Measurements from ENCODE around the gene IFIT2.
"Not testable (repeated sequence)": the region's sequence is repeated elsewhere in the genome, so short reads cannot be mapped to it uniquely, and the experiment has no call there.

IFIT2 gene

DNA sequence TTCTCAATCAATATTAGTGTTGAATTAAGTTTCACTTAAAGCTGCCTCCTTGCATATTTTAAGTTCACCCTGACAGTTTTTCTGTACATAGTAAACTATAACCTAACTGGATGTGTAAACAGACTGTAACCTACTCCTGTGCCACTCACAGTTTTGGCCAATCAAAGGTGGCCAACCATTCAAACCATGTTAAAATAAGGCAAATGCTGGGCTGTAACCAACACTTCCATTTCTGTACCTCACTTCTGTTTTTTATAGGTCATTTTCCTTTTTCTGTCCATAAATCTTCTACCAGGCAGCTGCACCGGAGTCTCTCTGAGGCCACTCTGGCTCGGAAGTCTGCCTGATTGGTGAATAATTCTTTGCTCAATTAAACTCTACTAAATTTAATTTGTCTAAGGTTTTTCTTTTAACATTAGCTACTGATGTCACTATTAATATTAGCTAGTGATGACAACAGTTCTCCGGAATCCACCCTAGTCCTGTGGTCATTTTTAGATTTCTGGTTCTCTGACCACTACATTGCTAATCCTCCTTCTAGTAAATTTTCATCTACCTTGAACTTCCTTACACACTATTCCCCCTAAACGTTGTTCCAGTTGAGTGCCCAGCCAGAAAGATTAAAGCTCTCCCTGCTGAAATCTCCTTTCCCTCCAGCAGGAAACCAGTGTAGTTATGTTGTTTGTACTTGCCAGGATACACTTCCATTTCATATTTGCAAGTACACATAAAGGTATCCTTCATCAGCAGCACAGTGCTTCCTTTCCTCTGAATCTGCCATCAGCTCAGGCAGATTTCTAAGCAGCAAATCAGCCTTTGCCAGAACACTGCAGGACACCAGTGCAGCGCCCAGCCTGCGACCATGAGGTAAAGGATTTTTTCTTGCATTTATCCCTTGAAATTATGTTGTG lies 18.6 kb upstream of the IFIT2 start:
- ChIA-PET POLR2A (no interaction called here), CTCF (interaction anchor here (0.7 to 3.3 kb wide), 5 partner anchors 10 to 134 kb away, joined by 3 to 11 read pairs (median 3); no protein-coding TSS in a partner anchor)
- no peak for DNase-seq (ENCODE audit: extremely low spot score)
- TF ChIP-seq, protein P1, sequence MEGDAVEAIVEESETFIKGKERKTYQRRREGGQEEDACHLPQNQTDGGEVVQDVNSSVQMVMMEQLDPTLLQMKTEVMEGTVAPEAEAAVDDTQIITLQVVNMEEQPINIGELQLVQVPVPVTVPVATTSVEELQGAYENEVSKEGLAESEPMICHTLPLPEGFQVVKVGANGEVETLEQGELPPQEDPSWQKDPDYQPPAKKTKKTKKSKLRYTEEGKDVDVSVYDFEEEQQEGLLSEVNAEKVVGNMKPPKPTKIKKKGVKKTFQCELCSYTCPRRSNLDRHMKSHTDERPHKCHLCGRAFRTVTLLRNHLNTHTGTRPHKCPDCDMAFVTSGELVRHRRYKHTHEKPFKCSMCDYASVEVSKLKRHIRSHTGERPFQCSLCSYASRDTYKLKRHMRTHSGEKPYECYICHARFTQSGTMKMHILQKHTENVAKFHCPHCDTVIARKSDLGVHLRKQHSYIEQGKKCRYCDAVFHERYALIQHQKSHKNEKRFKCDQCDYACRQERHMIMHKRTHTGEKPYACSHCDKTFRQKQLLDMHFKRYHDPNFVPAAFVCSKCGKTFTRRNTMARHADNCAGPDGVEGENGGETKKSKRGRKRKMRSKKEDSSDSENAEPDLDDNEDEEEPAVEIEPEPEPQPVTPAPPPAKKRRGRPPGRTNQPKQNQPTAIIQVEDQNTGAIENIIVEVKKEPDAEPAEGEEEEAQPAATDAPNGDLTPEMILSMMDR (IDR thresholded peaks at IDR 0.05; ENCODE audit: control extremely low read depth, extremely low read depth, low read depth, missing control alignments), result no peak

DNA sequence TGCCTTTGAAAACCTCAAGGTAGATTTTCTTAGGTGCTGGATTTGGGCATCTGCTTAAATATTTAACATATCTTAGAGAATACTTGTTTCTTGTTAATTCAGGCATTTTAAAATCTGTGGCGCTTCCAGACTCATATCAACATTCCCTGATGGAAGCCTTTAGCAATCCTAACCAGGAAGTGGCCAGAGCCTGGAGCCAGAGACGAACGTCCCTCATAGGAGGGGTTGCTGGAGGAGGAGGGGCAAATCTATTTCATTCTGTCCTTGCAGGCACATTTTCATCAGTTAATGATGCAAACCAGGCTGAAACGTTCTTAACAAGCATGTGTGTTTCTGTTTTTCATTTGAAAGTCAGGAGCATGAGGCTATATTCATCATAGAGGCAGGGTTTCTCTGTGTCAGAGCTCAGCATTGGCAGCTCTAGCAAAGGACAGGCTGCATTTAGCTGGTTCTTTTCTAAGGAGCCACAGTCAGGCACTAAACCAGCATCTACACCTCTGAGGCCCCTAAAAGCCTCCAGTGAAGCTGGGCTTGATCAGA lies 17.8 kb upstream of the IFIT2 start:
- POLR2A ChIA-PET, result no interaction called here
- DNase-seq (ENCODE audit: extremely low spot score), result no peak
- CTCF ChIA-PET, result interaction anchor here (1.2 to 3.3 kb wide), 4 partner anchors 11 to 133 kb away, joined by 3 to 11 read pairs (median 6); no protein-coding TSS in a partner anchor
- TF ChIP-seq, protein P1 (IDR thresholded peaks at IDR 0.05; ENCODE audit: control extremely low read depth, extremely low read depth, low read depth, missing control alignments), result no peak

DNA sequence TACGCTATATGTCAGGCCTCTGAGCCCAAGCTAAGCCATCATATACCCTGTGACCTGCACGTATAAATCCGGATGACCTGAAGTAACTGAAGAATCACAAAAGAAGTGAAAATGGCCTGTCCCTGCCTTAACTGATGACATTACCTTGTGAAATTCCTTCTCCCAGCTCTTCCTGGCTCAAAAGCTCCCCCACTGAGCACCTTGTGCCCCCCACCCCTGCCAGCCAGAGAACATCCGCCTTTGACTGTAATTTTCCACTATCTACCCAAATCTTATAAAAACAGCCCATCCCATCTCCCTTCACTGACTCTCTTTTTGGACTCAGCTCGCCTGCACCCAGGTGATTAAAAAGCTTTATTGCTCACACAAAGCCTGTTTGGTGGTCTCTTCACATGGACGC lies 17.1 kb upstream of the IFIT2 start:
- DNase-seq (ENCODE audit: extremely low spot score); POLR2A ChIA-PET: not testable (repeated sequence)
- CTCF ChIA-PET, result interaction anchor here (1.2 to 3.3 kb wide), 3 partner anchors 12 to 133 kb away, joined by 3 to 11 read pairs (median 3); no protein-coding TSS in a partner anchor

DNA sequence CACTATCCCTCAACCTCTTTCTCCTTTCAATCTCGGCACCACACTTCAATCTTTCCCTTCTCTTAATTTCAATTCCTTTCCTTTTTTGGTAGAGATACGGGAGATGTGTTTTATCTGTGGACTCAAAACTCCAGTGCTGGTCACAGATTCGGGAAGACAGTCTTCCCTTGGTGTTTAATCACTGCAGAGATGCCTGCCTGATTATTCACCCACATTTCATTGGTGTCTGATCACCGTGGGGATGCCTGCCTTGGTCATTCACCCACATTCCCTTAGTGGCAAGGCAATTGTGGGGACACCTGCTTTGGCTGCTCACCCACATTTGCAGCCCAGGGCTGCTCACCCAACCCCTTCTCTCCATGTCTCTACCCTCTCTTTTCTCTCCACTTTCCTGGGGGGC lies 16.5 kb upstream of the IFIT2 start:
- DNase-seq (ENCODE audit: extremely low spot score); POLR2A ChIA-PET: not testable (repeated sequence)
- CTCF ChIA-PET, result interaction anchor here (1.7 to 3.3 kb wide), 2 partner anchors 12 to 132 kb away, joined by 3 to 11 read pairs; no protein-coding TSS in a partner anchor

DNA sequence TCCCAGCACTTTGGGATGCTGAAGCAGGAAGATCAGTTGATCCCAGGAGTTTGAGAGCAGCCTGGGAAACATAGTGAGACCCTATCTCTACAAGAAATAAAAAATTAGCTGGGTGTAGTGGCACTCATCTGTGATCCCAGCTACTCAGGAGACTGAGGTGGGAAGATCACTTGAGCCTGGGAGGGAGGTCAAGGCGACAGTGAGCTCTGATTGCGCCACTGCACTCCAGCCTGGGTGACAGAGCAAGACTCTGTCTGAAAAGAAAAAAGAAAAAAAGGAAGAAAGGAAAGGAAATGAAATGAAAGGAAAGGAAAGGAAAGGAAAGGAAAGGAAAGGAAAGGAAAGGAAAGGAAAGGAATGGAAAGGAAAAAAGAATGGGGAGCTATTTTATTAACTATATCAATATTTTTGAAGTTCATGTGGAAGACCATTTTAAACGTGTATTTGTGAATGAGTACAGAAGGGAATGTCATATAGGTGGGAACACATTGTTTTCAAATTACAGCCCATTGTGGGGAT lies 7.1 kb upstream of the IFIT2 start:
- ChIA-PET POLR2A (interaction anchor here (0.6 kb wide), 1 partner anchor 1348 kb away, joined by 3 read pairs; no protein-coding TSS in a partner anchor), CTCF (interaction anchor here (1.4 kb wide), 1 partner anchor 10 kb away, joined by 4 read pairs; no protein-coding TSS in a partner anchor)
- TF ChIP-seq, protein P1 (IDR thresholded peaks at IDR 0.05; ENCODE audit: control extremely low read depth, extremely low read depth, low read depth, missing control alignments), result no peak

DNA sequence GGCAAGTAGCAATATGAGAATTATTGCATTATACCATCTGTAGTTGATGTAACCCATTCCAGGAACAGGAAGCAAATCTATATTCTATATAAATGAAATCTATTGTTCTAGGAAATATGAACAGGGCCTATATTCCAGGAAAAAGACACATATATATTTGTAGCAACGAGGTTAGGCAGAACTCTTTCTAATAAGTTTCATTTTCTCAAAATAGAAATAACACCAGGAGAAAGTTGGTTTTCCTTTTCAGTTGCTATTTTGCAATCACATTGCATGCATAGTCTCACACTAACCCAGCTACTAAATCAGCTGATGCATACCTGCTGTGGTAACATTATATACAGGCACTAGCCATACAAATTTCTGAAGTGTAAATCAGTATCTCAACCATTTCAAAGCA lies 6.2 kb upstream of the IFIT2 start:
- DNase-seq (ENCODE audit: extremely low spot score), result no peak
- POLR2A ChIA-PET, result interaction anchor here (0.6 kb wide), 1 partner anchor 36 kb away, joined by 4 read pairs; no protein-coding TSS in a partner anchor
- CTCF ChIA-PET, result interaction anchor here (1.2 to 1.4 kb wide), 2 partner anchors 10 to 73 kb away, joined by 3 to 4 read pairs; no protein-coding TSS in a partner anchor
- TF ChIP-seq, protein P1 (IDR thresholded peaks at IDR 0.05; ENCODE audit: control extremely low read depth, extremely low read depth, low read depth, missing control alignments), result no peak

More for the DNA sequence above, 7.1 kb upstream of the IFIT2 start:
- DNase-seq (ENCODE audit: extremely low spot score), result no peak

DNA sequence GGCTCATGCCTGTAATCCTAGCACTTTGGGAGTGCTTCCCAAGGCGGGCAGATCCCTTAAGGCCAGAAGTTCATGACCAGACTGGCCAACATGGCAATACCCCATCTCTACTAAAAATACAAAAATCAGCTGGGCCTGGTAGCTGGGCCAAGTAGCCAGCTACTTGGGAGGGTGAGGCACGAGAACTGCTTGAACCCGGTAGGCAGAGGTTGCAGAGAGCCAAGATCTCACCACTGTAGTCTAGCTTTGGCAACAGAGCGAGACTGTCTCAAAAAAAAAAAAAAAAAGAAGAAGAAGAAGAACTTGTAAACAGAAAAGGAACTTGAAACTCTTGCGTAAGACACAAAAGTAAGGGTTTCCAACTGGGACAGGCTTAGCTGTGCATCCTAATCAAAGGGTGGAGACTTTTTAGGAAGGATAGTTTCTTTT lies 5.6 kb upstream of the IFIT2 start:
- TF ChIP-seq, protein P1 (IDR thresholded peaks at IDR 0.05; ENCODE audit: control extremely low read depth, extremely low read depth, low read depth, missing control alignments), result no peak
- CTCF ChIA-PET, result interaction anchor here (0.9 to 1.4 kb wide), 4 partner anchors 9 to 73 kb away, joined by 3 to 4 read pairs (median 3); no protein-coding TSS in a partner anchor
- DNase-seq (ENCODE audit: extremely low spot score), result no peak
- POLR2A ChIA-PET, result interaction anchor here (0.6 kb wide), 1 partner anchor 36 kb away, joined by 4 read pairs; no protein-coding TSS in a partner anchor

All from GM10248 (cell line).